SK-N-MC (cell line): ENCODE results near the gene SCN9A.
A peak's percentile ranks its signal among the peaks of the same experiment; 100 is the strongest.

Experiments
- DNase-seq: peaks from one replicate; pipeline ENCODE4 v3.0.0-alpha.2; 2011; ENCODE audit warnings: low read depth, low spot score
- H3K27ac ChIP-seq: fragments of 200-600 bp; sonication (generic); 2 replicates; pipeline ENCODE4 v1.5.1; 2016; ENCODE audit warnings: mixed run types
- H3K36me3 ChIP-seq: fragments of 200-600 bp; sonication (generic); 2 replicates; pipeline ENCODE4 v1.6.1; 2017; ENCODE audit warnings: antibody characterized with exemption, low read length, mixed read lengths; ENCODE audit not compliant: insufficient read depth
- H3K4me3 ChIP-seq: fragments of 200-600 bp; sonication (generic); 2 replicates; pipeline ENCODE4 v1.5.1; 2016
- H3K9ac ChIP-seq: fragments of 200-600 bp; sonication (generic); 2 replicates; pipeline ENCODE4 v1.8.0; 2017; ENCODE audit warnings: mixed run types, mixed read lengths; ENCODE audit not compliant: insufficient read length
- H3K9me3 ChIP-seq: fragments of 200-600 bp; sonication (generic); 2 replicates; pipeline ENCODE4 v1.6.1; 2017; ENCODE audit warnings: low read depth, mild to moderate bottlenecking, antibody characterized with exemption, low read length, moderate library complexity, mixed read lengths
- EZH2 ChIP-seq: fragments of 200-600 bp; sonication (generic); IDR thresholded peaks from one replicate; pipeline ENCODE4 v1.6.1; 2017; ENCODE audit warnings: antibody characterized with exemption
- FOXP2 ChIP-seq: optimal IDR thresholded peaks from 2 replicates; pipeline ENCODE3; 2011; ENCODE audit warnings: mild to moderate bottlenecking, moderate library complexity; ENCODE audit not compliant: insufficient read depth; ENCODE audit errors: extremely low read length, control extremely low read depth
- POLR2AphosphoS5 ChIP-seq: IDR thresholded peaks from 2 replicates; pipeline ENCODE4 v1.6.1; 2012; ENCODE audit warnings: mild to moderate bottlenecking, low read depth, low read length, borderline replicate concordance

SCN9A gene

DNA sequence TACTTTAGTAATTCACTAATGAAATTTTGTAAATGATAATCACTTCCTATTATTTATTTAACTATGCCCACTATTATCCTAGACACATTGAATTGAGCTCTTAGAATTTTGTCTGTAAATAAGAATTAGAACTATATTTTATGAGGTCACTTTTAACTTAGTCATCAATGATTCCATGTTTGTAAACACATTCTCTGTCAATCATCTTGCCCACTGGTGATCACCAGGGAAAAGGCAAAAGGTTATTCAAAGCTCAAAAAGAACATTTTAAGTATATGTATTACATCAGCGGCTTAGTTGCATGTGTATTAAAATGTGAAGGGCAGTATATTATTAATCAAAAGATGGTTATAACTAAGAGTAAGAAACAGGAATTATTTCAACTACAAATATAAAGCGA, 25.2 kb downstream of the SCN9A start:
- TF ChIP-seq POLR2AphosphoS5 (no peak), FOXP2 (no peak), EZH2 (no peak)
- no peak overlapping the region for H3K9ac ChIP-seq
- H3K9me3 ChIP-seq, result no peaks in the 10 kb centered on the region
- H3K36me3 ChIP-seq, result no peaks in the 10 kb centered on the region
- no peak for DNase-seq
- no peak overlapping the region for H3K27ac ChIP-seq
- no peak overlapping the region for H3K4me3 ChIP-seq

- Histone ChIP-seq H3K27ac (no peak overlapping the region), H3K36me3 (no peaks in the 10 kb centered on the region), H3K9ac (no peak overlapping the region), H3K4me3 (no peak overlapping the region), H3K9me3 (no peaks in the 10 kb centered on the region)
- no peak for TF ChIP-seq EZH2
- TF ChIP-seq FOXP2, result no peak
- no peak for TF ChIP-seq POLR2AphosphoS5
- DNase-seq, result no peak
These were observed 31.2 kb downstream of the SCN9A start for GRCh38 chr2:166344286-166345113.

GRCh38 chr2:166343467-166343866, 32.3 kb downstream of the SCN9A start:
- TF ChIP-seq POLR2AphosphoS5, result no peak
- TF ChIP-seq EZH2, result no peak
- no peak for TF ChIP-seq FOXP2
- Histone ChIP-seq H3K4me3 (no peak overlapping the region), H3K36me3 (no peaks in the 10 kb centered on the region), H3K27ac (no peak overlapping the region), H3K9me3 (no peaks in the 10 kb centered on the region), H3K9ac (no peak overlapping the region)
- DNase-seq, result no peak

GRCh38 chr2:166341426-166341825, 34.3 kb downstream of the SCN9A start:
- Histone ChIP-seq H3K36me3 (no peaks in the 10 kb centered on the region), H3K4me3 (no peak overlapping the region), H3K9ac (no peak overlapping the region), H3K9me3 (no peaks in the 10 kb centered on the region), H3K27ac (no peak overlapping the region)
- DNase-seq, result no peak
- no peak for TF ChIP-seq EZH2
- no peak for TF ChIP-seq POLR2AphosphoS5
- TF ChIP-seq FOXP2, result no peak

DNA sequence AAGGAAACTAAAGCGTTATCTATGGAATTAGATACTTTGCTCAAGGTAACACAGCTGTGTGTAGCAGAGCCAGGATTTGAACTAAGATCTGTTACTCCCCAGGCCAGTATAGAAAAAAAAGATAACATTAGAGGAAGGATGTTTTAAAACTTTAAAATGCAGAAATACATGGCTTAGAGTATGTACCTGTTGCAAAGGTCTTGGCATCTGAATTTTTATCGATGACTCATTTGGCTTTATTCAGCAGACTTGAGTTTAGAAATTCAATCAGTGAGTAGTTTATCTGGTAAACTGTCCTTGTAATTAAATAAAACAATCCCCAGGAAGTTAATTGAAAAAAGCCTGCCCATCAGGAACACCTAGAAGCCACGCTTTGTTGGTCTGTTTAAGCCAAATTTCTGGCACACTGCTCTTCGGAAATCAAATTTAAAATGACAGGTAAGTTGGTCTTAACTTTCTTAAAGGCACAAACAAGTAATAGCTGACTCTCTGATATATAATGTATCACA, 36.9 kb downstream of the SCN9A start:
- no peak for TF ChIP-seq EZH2
- no peak for TF ChIP-seq POLR2AphosphoS5
- Histone ChIP-seq H3K4me3 (no peak overlapping the region), H3K36me3 (no peaks in the 10 kb centered on the region), H3K27ac (no peak overlapping the region), H3K9ac (no peak overlapping the region), H3K9me3 (no peaks in the 10 kb centered on the region)
- no peak for DNase-seq

- no peak for DNase-seq
- H3K27ac ChIP-seq, result no peak overlapping the region
- H3K9ac ChIP-seq, result no peak overlapping the region
- H3K9me3 ChIP-seq, result no peaks in the 10 kb centered on the region
- no peaks in the 10 kb centered on the region for H3K36me3 ChIP-seq
- TF ChIP-seq POLR2AphosphoS5, result no peak
- TF ChIP-seq FOXP2, result no peak
- no peak for TF ChIP-seq EZH2
- H3K4me3 ChIP-seq, result no peak overlapping the region
These were observed 37.8 kb downstream of the SCN9A start for GRCh38 chr2:166337932-166338331.

DNA sequence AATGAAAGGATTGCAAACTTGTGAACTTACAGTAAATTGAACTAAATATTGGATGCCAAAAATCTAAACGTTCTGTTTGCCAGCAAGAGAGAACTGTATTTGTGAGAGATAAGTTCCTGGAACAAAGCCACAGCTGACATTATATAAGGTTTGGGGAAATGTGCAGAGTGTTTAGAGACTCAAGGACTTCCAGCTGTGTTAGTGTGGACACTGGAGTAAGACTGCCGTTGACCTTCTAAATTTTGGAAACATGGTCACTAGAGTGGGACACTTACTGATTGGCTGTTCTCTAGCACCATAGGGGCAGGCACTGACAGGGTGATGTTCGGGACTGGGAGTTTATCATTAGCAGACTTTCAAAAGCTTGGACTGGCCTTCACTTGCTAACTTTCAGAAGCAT, 40.5 kb downstream of the SCN9A start:
- DNase-seq, result no peak
- no peak for TF ChIP-seq POLR2AphosphoS5
- TF ChIP-seq EZH2, result no peak
- TF ChIP-seq FOXP2, result no peak

GRCh38 chr2:166334805-166335204, 40.9 kb downstream of the SCN9A start:
- TF ChIP-seq POLR2AphosphoS5 (no peak), FOXP2 (no peak), EZH2 (no peak)
- Histone ChIP-seq H3K27ac (peak overlapping the region; percentile 16; the same call in 1 of the 2 replicates), H3K9ac (no peak overlapping the region), H3K4me3 (no peak overlapping the region), H3K36me3 (no peaks in the 10 kb centered on the region), H3K9me3 (no peaks in the 10 kb centered on the region)
- DNase-seq, result no peak

More for the DNA sequence above, 40.5 kb downstream of the SCN9A start:
- Histone ChIP-seq H3K9ac (no peak overlapping the region), H3K36me3 (no peaks in the 10 kb centered on the region), H3K4me3 (no peak overlapping the region), H3K9me3 (no peaks in the 10 kb centered on the region), H3K27ac (no peak overlapping the region)
